T-cell (primary cell): ENCODE data around the gene SCFD2. TPM values are rescaled to one million over a fixed set of nuclear protein-coding genes. Genes with fewer than 3 reads are reported as not detected.

Source experiments
- ATAC-seq, 4 experiments: fragments of 200-7000 bp in 3 of 4; fragments of 150-1000 bp in 1 of 4; cut with Tn5 transposase; replicated peaks in 1 of 4; 1 replicate in 3 of 4; 2 replicates in 1 of 4; pipeline ENCODE4 v1.10.0; 2021; ENCODE audit warnings: moderate library complexity in 3 of 4, mild to moderate bottlenecking in 2 of 4, moderate number of reproducible peaks in 1 of 4
- CTCF ChIA-PET, 2 donors: fragments of 300-600 bp; sonication (Branson Sonifier 250); formaldehyde crosslinking; loops; one replicate each; lab custom pipeline; 2022; ENCODE audit warnings: antibody characterized with exemption in 2 of 2; lab: Charles Lee
- POLR2A ChIA-PET, 2 donors: fragments of 300-600 bp; sonication (Branson Sonifier 250); formaldehyde crosslinking; loops; one replicate each; lab custom pipeline; 2022; ENCODE audit warnings: antibody characterized with exemption in 2 of 2; lab: Charles Lee
- DNase-seq, 35 experiments: peaks; one replicate each; pipeline versions ENCODE4 v3.0.0 to v3.0.0-alpha.2; 2013 to 2023
- H3K27ac ChIP-seq: one replicate; pipeline ENCODE4 v1.5.1; 2013; ENCODE audit warnings: low read length
- H3K27me3 ChIP-seq, 2 experiments: replicated peaks in 1 of 2; 1 replicate in 1 of 2; 2 replicates in 1 of 2; pipeline versions ENCODE4 v1.6.1 to v1.7.0; 2013; ENCODE audit warnings: low read length in 1 of 2, mixed read lengths in 1 of 2; ENCODE audit not compliant: control insufficient read depth in 2 of 2, insufficient read depth in 2 of 2; ENCODE audit errors: extremely low read depth in 1 of 2
- H3K36me3 ChIP-seq, 2 donors: 1 replicate in 1 of 2; 2 replicates in 1 of 2; pipeline versions ENCODE4 v1.6.1 to v1.7.0; 2013; ENCODE audit warnings: low read length in 1 of 2; ENCODE audit not compliant: control insufficient read depth in 2 of 2, insufficient read depth in 1 of 2; ENCODE audit errors: extremely low read depth in 1 of 2
- H3K4me1 ChIP-seq, 2 experiments: 1 replicate in 1 of 2; 2 replicates in 1 of 2; pipeline versions ENCODE4 v1.6.1 to v1.7.0; 2013; ENCODE audit warnings: low read length in 2 of 2, mixed read lengths in 1 of 2; ENCODE audit not compliant: insufficient read depth in 2 of 2, control insufficient read depth in 1 of 2; ENCODE audit errors: extremely low read depth in 1 of 2
- H3K4me3 ChIP-seq, 2 donors: 1 replicate in 1 of 2; 2 replicates in 1 of 2; pipeline versions ENCODE4 v1.5.1 to v1.7.0; 2013; ENCODE audit warnings: mild to moderate bottlenecking in 2 of 2, low read length in 1 of 2, moderate library complexity in 1 of 2; ENCODE audit not compliant: control insufficient read depth in 1 of 2; ENCODE audit errors: extremely low read depth in 1 of 2
- H3K9me3 ChIP-seq: 2 replicates; pipeline ENCODE4 v1.7.0; 2013
- H3K27ac Mint-ChIP-seq, 2 donors: one replicate each; pipeline ENCODE4 v1.8.0; 2020 to 2021; ENCODE audit warnings: mild to moderate bottlenecking in 2 of 2, mixed read lengths in 2 of 2
- H3K27me3 Mint-ChIP-seq, 2 donors: one replicate each; pipeline ENCODE4 v1.8.0; 2021 to 2022; ENCODE audit warnings: mixed read lengths in 2 of 2
- H3K36me3 Mint-ChIP-seq: one replicate; pipeline ENCODE4 v1.8.0; 2021; ENCODE audit warnings: mixed read lengths
- H3K4me1 Mint-ChIP-seq, 3 donors: one replicate each; pipeline ENCODE4 v1.8.0; 2020 to 2022; ENCODE audit warnings: mixed read lengths in 3 of 3, mild to moderate bottlenecking in 1 of 3
- H3K4me3 Mint-ChIP-seq, 3 donors: one replicate each; pipeline ENCODE4 v1.8.0; 2020 to 2022; ENCODE audit warnings: mild to moderate bottlenecking in 3 of 3, mixed read lengths in 3 of 3, moderate library complexity in 3 of 3
- H3K9me3 Mint-ChIP-seq, 3 donors: one replicate each; pipeline ENCODE4 v1.8.0; 2020 to 2022; ENCODE audit warnings: mixed read lengths in 3 of 3
- WGBS: methylation state at CpG from one replicate; pipeline ENCODE4 v1.1.5; 2013; ENCODE audit warnings: missing lambda C conversion rate; ENCODE audit not compliant: insufficient coverage; 5-methylcytosine and 5-hydroxymethylcytosine counted together
- total RNA-seq, 35 experiments: library from RNA in 6 of 35; stranded (reverse) in 6 of 35; fragments of 120-200 nt in 1 of 35; gene quantifications; one replicate each; pipeline versions ENCODE4 v1.2.1 to v1.2.4 and lab custom pipeline; 2013 to 2026

The SCFD2 gene
- total RNA-seq, 5 donors from 2014 or later (not counting 1 experiment from before 2014, with no cell fraction given), result 19.0 to 28.9 (median 21.8) TPM

DNA sequence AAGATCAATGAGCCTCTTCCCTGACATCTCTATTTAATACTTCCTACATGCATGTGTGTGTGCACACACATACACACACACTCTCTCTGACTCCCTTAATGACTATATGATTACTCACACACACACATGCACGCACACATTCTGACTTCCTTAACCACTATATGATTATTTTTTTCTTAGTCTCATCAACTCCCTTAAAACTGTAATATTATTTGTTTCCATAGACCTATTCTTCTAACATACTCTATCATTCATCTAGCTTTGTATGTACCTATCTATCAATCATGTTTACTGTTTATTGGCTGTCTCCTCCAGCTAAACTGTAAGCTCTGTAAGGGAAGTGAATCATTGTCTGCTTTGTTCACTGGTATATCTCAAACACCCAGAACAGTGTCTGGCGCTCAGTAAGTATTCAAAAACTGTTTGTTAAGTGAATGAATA is 267.2 kb downstream of the SCFD2 start:
- H3K4me3 Mint-ChIP-seq, result no peak overlapping the region
- Histone ChIP-seq H3K36me3 (no peaks in the 10 kb centered on the region), H3K27me3 (no peaks in the 10 kb centered on the region), H3K27ac (no peak overlapping the region), H3K9me3 (no peaks in the 10 kb centered on the region), H3K4me1 (no peaks in the 10 kb centered on the region), H3K4me3 (no peak overlapping the region)
- H3K4me1 Mint-ChIP-seq, result no peaks in the 10 kb centered on the region
- no peaks in the 10 kb centered on the region for H3K27me3 Mint-ChIP-seq
- ATAC-seq (no peak), DNase-seq (no peak)
- H3K9me3 Mint-ChIP-seq, result peaks cover 8 to 30% (median 13%) of the 10 kb centered on the region in 3 donors
- ChIA-PET POLR2A (no interaction called here), CTCF (no interaction called here)
- peaks cover 43% of the 10 kb centered on the region for H3K36me3 Mint-ChIP-seq
- no peak overlapping the region for H3K27ac Mint-ChIP-seq
- 80% methylated on average over 1 of the region's 2 CpGs for WGBS

DNA sequence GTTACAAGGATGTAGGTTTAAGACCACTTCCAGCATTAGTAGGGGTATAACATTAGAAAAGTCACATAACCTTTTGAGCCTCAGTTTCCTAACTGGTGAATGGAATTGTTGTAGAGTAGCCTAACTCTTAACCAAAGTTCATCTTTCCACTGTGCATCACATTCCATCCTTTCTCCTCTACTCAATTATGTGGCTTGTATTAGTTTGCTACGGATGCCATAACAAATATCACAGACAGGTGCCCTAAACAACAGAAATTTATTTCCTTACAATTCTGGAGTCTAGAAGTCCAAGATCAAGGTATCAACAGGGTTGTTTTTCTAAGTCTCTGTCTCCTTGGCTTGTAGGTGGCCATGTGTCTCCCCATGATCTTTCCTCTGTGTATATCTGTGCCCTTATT is 271.8 kb downstream of the SCFD2 start:
- Mint-ChIP-seq H3K27ac (no peak overlapping the region), H3K4me1 (no peaks in the 10 kb centered on the region), H3K27me3 (no peaks in the 10 kb centered on the region), H3K9me3 (peaks cover 8 to 22% (median 15%) of the 10 kb centered on the region in 3 donors), H3K4me3 (no peak overlapping the region), H3K36me3 (peaks cover 45% of the 10 kb centered on the region)
- Histone ChIP-seq H3K27me3 (no peaks in the 10 kb centered on the region), H3K4me1 (no peaks in the 10 kb centered on the region), H3K4me3 (no peak overlapping the region), H3K9me3 (no peaks in the 10 kb centered on the region), H3K27ac (no peak overlapping the region), H3K36me3 (no peaks in the 10 kb centered on the region)
- ChIA-PET CTCF (no interaction called here), POLR2A (no interaction called here)
- no CpG with 5 or more reads among the region's 1 CpG for WGBS
- no peak for DNase-seq
- no peak for ATAC-seq

DNA sequence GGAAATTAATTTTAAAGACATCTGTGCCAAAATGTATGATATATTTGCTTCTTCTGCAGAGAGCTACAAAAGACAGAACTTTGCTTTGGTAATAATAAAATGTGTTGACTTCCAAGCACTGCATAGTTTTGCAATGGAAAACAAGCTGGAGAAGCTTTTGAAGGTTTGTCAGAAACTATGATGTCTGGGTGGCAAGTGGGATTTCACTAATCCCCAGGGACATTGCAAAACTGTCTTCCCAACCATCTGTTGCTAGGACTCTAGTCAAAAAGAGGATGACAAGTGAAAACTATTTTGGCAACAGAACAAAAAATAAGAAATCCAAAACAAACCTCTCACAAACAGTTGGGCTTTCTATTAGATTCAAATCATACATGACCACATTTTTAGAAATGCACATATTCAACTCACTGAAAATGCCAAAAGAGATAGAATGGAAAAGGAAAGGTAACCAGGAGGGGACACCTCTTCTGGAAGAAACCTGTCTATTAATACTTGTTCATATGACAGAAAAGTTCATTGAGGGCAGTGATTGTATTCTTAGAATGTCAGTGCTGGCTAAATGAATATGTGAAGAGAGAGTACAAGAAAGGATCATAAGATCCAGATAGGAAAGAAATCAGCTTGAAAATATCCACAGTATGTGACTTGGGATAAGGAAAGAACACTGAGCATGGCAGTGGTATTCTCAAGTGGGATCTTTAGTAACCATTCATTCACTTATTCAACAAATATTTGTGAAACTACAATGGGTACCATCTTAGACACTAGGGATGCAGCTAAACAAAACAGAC is 275.7 kb downstream of the SCFD2 start:
- CTCF ChIA-PET, result no interaction called here
- H3K4me3 Mint-ChIP-seq, result no peak overlapping the region
- peaks cover 13 to 30% (median 23%) of the 10 kb centered on the region in 3 donors for H3K9me3 Mint-ChIP-seq
- POLR2A ChIA-PET, result no interaction called here
- Histone ChIP-seq H3K27ac (no peak overlapping the region), H3K9me3 (no peaks in the 10 kb centered on the region), H3K27me3 (no peaks in the 10 kb centered on the region), H3K4me3 (no peak overlapping the region), H3K36me3 (no peaks in the 10 kb centered on the region), H3K4me1 (no peaks in the 10 kb centered on the region)
- DNase-seq (no peak), ATAC-seq (no peak)
- no peak overlapping the region for H3K27ac Mint-ChIP-seq
- peaks cover 63% of the 10 kb centered on the region for H3K36me3 Mint-ChIP-seq
- H3K4me1 Mint-ChIP-seq, result no peaks in the 10 kb centered on the region
- no peaks in the 10 kb centered on the region for H3K27me3 Mint-ChIP-seq

DNA sequence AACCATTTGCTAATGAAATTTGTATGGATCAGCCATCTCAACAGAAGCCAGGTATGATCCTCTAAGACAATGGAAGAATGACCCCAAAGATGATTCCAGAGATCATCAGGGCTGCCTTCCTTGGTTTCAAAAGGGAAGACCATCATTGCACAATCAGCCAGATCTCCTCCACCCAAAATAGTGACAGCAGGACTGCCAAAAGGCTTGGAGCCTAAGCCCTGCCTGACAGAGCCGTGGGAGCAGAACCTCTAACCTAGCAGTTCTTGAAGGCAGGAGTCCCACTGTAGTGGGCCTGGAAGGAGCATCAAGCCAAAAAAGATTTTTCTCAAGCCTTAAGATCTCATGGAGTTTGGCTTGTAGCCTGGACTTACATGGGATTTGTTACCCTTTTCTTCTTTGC is 277.7 kb downstream of the SCFD2 start:
- H3K9me3 Mint-ChIP-seq, result peaks cover 19 to 37% (median 31%) of the 10 kb centered on the region in 3 donors
- no peak for ATAC-seq

DNA sequence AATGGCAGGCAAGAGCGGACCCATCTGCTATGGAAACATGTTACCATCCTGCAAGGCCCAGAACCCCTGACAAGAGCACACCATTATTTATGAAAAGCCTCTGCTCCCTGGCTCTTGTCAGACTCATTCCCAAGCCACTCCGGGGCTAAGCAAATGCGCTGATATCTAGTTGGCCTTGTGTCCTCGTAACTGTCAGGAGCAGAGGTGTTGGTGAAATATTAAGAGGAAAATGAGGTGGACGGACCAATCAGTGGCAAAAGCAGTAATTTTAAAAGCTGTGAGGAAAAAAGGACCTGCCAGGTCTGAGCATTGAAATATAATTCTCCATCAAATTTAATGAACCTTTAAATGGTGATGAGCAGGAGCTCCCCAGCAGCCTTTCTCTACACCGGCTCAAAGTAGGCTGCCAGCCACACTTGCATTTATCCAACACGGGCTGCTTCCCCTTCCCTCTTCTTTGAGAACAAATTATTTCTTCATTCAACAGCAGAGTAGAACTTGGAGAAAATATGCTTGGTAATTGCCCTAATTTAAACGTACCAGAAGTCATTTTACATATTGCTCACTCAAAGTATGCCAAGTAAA is 289.4 kb downstream of the SCFD2 start:
- Mint-ChIP-seq H3K9me3 (no peaks in the 10 kb centered on the region), H3K4me3 (no peak overlapping the region), H3K27me3 (no peaks in the 10 kb centered on the region), H3K36me3 (peaks cover 37% of the 10 kb centered on the region), H3K4me1 (peaks cover 0 to 3% (median 0%) of the 10 kb centered on the region in 3 donors), H3K27ac (no peak overlapping the region)
- DNase-seq (no peak), ATAC-seq (no peak)
- H3K9me3 ChIP-seq, result no peaks in the 10 kb centered on the region
- ChIA-PET CTCF (no interaction called here), POLR2A (no interaction called here)
- WGBS, result 93% methylated on average over 3 of the region's 8 CpGs
- H3K27me3 ChIP-seq, result no peaks in the 10 kb centered on the region
- H3K4me1 ChIP-seq, result peaks cover 0 to 2% of the 10 kb centered on the region in 2 experiments
- no peaks in the 10 kb centered on the region for H3K36me3 ChIP-seq
- no peak overlapping the region for H3K4me3 ChIP-seq
- H3K27ac ChIP-seq, result no peak overlapping the region

More for the DNA sequence above, 277.7 kb downstream of the SCFD2 start:
- Mint-ChIP-seq H3K27me3 (no peaks in the 10 kb centered on the region), H3K4me1 (no peaks in the 10 kb centered on the region), H3K27ac (no peak overlapping the region), H3K36me3 (peaks cover 60% of the 10 kb centered on the region), H3K4me3 (no peak overlapping the region)
- Histone ChIP-seq H3K36me3 (no peaks in the 10 kb centered on the region), H3K27ac (no peak overlapping the region), H3K9me3 (no peaks in the 10 kb centered on the region), H3K4me1 (no peaks in the 10 kb centered on the region), H3K27me3 (no peaks in the 10 kb centered on the region), H3K4me3 (no peak overlapping the region)
- ChIA-PET CTCF (no interaction called here), POLR2A (no interaction called here)
- 86% methylated on average over 1 of the region's 1 CpG for WGBS
- no peak for DNase-seq

DNA sequence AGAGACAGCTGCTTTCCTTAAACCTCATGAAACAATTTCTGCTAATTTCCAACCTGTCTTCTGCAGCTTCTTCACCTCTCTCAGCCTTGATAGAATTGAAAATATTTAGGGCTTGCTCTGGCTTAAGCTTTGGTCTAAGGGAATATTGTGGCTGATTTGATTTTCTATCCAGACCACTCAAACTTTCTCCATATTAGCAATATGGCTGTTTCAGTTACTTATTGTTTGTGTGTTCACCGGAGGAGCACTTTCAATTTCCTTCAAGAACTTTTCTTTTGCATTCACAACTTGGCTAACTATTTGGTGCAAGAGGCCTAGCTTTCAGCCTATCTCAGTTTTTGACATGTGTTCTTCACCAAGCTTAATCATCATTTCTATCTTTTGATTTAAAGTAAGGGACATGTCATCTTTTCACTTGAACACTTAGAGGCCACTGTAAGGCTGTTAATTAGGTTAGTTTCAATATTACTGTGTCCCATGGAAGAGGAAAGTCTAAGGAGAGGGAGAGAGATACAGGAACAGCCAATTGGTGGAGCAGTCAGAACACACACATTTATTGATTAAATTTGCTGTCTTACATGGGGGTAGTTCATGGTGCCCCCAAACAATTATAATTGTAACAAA is 290.6 kb downstream of the SCFD2 start:
- no peak overlapping the region for H3K4me3 ChIP-seq
- no peaks in the 10 kb centered on the region for H3K9me3 ChIP-seq
- ChIA-PET POLR2A (interaction anchor here in 1 of 2 donors (0.7 kb wide), 1 partner anchor 28 kb away, joined by 5 read pairs; no protein-coding TSS in a partner anchor), CTCF (no interaction called here)
- no peak for ATAC-seq
- H3K27ac ChIP-seq, result no peak overlapping the region
- H3K27ac Mint-ChIP-seq, result no peak overlapping the region
- H3K4me3 Mint-ChIP-seq, result no peak overlapping the region
- no peaks in the 10 kb centered on the region for H3K36me3 ChIP-seq
- H3K27me3 ChIP-seq, result no peaks in the 10 kb centered on the region
- no peaks in the 10 kb centered on the region for H3K27me3 Mint-ChIP-seq
- DNase-seq, result no peak
- peaks cover 0 to 3% (median 0%) of the 10 kb centered on the region in 3 donors for H3K4me1 Mint-ChIP-seq
- H3K4me1 ChIP-seq, result peaks cover 0 to 2% of the 10 kb centered on the region in 2 experiments
- no peaks in the 10 kb centered on the region for H3K9me3 Mint-ChIP-seq
- H3K36me3 Mint-ChIP-seq, result peaks cover 42% of the 10 kb centered on the region
- no CpG with 5 or more reads among the region's 1 CpG for WGBS
